Nephron progenitor cell (in vitro differentiated cells): ENCODE data around the gene SORL1.

Experiments used
- DNase-seq: peaks from one replicate; pipeline ENCODE4 v3.0.0; 2021
- H3K27ac Mint-ChIP-seq: 2 replicates; pipeline ENCODE4 v1.8.0; 2021; ENCODE audit warnings: mild to moderate bottlenecking, moderate library complexity, mixed read lengths
- H3K27me3 Mint-ChIP-seq: 2 replicates; pipeline ENCODE4 v1.8.0; 2021; ENCODE audit warnings: mild to moderate bottlenecking, low read depth, mixed read lengths; ENCODE audit not compliant: poor library complexity
- H3K36me3 Mint-ChIP-seq: 2 replicates; pipeline ENCODE4 v1.8.0; 2021; ENCODE audit warnings: low read depth, mixed read lengths
- H3K4me1 Mint-ChIP-seq: 2 replicates; pipeline ENCODE4 v1.8.0; 2021; ENCODE audit warnings: mixed read lengths
- H3K4me3 Mint-ChIP-seq: 2 replicates; pipeline ENCODE4 v1.8.0; 2021; ENCODE audit warnings: mild to moderate bottlenecking, moderate library complexity, mixed read lengths
- H3K9me3 Mint-ChIP-seq: 2 replicates; pipeline ENCODE4 v1.8.0; 2021; ENCODE audit warnings: mild to moderate bottlenecking, moderate library complexity, mixed read lengths
- CTCF ChIP-seq: fragments of 200-600 bp; sonication (generic); IDR thresholded peaks from 2 replicates; pipeline ENCODE4 v1.5.0; 2021; ENCODE audit warnings: antibody characterized with exemption

SORL1 gene

GRCh38 chr11:121650351-121651256, 198.5 kb downstream of the SORL1 start:
- H3K27ac Mint-ChIP-seq, result no peak overlapping the region
- H3K27me3 Mint-ChIP-seq, result peaks cover 21% of the 10 kb centered on the region
- DNase-seq, result no peak
- no peak overlapping the region for H3K4me3 Mint-ChIP-seq
- H3K36me3 Mint-ChIP-seq, result no peaks in the 10 kb centered on the region
- peaks cover 42% of the 10 kb centered on the region for H3K4me1 Mint-ChIP-seq
- no peak for TF ChIP-seq CTCF
- no peaks in the 10 kb centered on the region for H3K9me3 Mint-ChIP-seq

- Mint-ChIP-seq H3K27me3 (peaks cover 21% of the 10 kb centered on the region), H3K36me3 (no peaks in the 10 kb centered on the region), H3K4me3 (no peak overlapping the region), H3K27ac (no peak overlapping the region), H3K4me1 (peaks cover 48% of the 10 kb centered on the region), H3K9me3 (no peaks in the 10 kb centered on the region)
- TF ChIP-seq CTCF, result no peak
- DNase-seq, result no peak
Observed at GRCh38 chr11:121651257-121651605, 199.1 kb downstream of the SORL1 start.

GRCh38 chr11:121652971-121653370, 200.9 kb downstream of the SORL1 start:
- DNase-seq, result no peak
- H3K27ac Mint-ChIP-seq, result no peak overlapping the region
- peak; percentile 60 for TF ChIP-seq CTCF
- no peaks in the 10 kb centered on the region for H3K36me3 Mint-ChIP-seq
- no peaks in the 10 kb centered on the region for H3K9me3 Mint-ChIP-seq
- peaks cover 21% of the 10 kb centered on the region for H3K27me3 Mint-ChIP-seq
- H3K4me1 Mint-ChIP-seq, result peaks cover 54% of the 10 kb centered on the region
- H3K4me3 Mint-ChIP-seq, result no peak overlapping the region

GRCh38 chr11:121654259-121654842, 202.2 kb downstream of the SORL1 start:
- H3K36me3 Mint-ChIP-seq, result no peaks in the 10 kb centered on the region
- TF ChIP-seq CTCF, result no peak
- no peak for DNase-seq
- H3K4me3 Mint-ChIP-seq, result peak overlapping the region; percentile 81
- H3K27me3 Mint-ChIP-seq, result peaks cover 11% of the 10 kb centered on the region
- H3K4me1 Mint-ChIP-seq, result peaks cover 54% of the 10 kb centered on the region
- H3K9me3 Mint-ChIP-seq, result peaks cover 1% of the 10 kb centered on the region
- no peak overlapping the region for H3K27ac Mint-ChIP-seq

GRCh38 chr11:121654843-121655536, 202.9 kb downstream of the SORL1 start:
- H3K4me1 Mint-ChIP-seq, result peaks cover 48% of the 10 kb centered on the region
- H3K9me3 Mint-ChIP-seq, result peaks cover 4% of the 10 kb centered on the region
- DNase-seq, result no peak
- H3K27me3 Mint-ChIP-seq, result peaks cover 8% of the 10 kb centered on the region
- peak overlapping the region; percentile 81 for H3K4me3 Mint-ChIP-seq
- peak overlapping the region; percentile 37 for H3K27ac Mint-ChIP-seq
- no peak for TF ChIP-seq CTCF
- no peaks in the 10 kb centered on the region for H3K36me3 Mint-ChIP-seq
